Mesendoderm (in vitro differentiated cells): Measurements from ENCODE around the gene CNTN4.

Source experiments
- DNase-seq: peaks from one replicate; pipeline ENCODE4 v3.0.0; 2013
- H2AK5ac ChIP-seq: 2 replicates; pipeline ENCODE4 v1.6.1; 2013; ENCODE audit warnings: low read length, inconsistent platforms
- H2BK120ac ChIP-seq: 2 replicates; pipeline ENCODE4 v1.6.1; 2013; ENCODE audit warnings: low read depth, mild to moderate bottlenecking, low read length, moderate library complexity, mixed read lengths
- H2BK15ac ChIP-seq: replicated peaks from 2 replicates; pipeline ENCODE4 v1.6.1; 2013; ENCODE audit warnings: low read depth, mild to moderate bottlenecking, moderate library complexity
- H2BK5ac ChIP-seq: 2 replicates; pipeline ENCODE4 v1.6.1; 2013; ENCODE audit warnings: low read length, inconsistent platforms
- H3K18ac ChIP-seq: 2 replicates; pipeline ENCODE4 v1.6.1; 2013; ENCODE audit warnings: mild to moderate bottlenecking, low read length, mixed read lengths
- H3K23ac ChIP-seq: one replicate; pipeline ENCODE4 v1.6.1; 2013; ENCODE audit warnings: low read length
- H3K27ac ChIP-seq: 2 replicates; pipeline ENCODE4 v1.5.1; 2013; ENCODE audit warnings: low read depth, mild to moderate bottlenecking, inconsistent platforms, low read length, moderate library complexity
- H3K27me3 ChIP-seq: 2 replicates; pipeline ENCODE4 v1.6.1; 2013; ENCODE audit warnings: low read length, control low read depth, mild to moderate bottlenecking, inconsistent platforms; ENCODE audit not compliant: insufficient read depth, poor library complexity
- H3K36me3 ChIP-seq: 2 replicates; pipeline ENCODE4 v1.6.1; 2013; ENCODE audit warnings: low read length, inconsistent platforms; ENCODE audit not compliant: control insufficient read depth, insufficient read depth
- H3K4ac ChIP-seq: one replicate; pipeline ENCODE4 v1.6.1; 2013; ENCODE audit warnings: low read depth, mild to moderate bottlenecking, low read length, moderate library complexity
- H3K4me1 ChIP-seq: 2 replicates; pipeline ENCODE4 v1.6.1; 2013; ENCODE audit warnings: low read depth, low read length, inconsistent platforms; ENCODE audit not compliant: control insufficient read depth
- H3K4me2 ChIP-seq: 2 replicates; pipeline ENCODE4 v1.6.1; 2013; ENCODE audit warnings: low read length
- H3K4me3 ChIP-seq: 2 replicates; pipeline ENCODE4 v1.5.1; 2013; ENCODE audit warnings: mild to moderate bottlenecking, low read length
- H3K56ac ChIP-seq: one replicate; pipeline ENCODE4 v1.6.1; 2013; ENCODE audit warnings: low read length
- H3K79me1 ChIP-seq: 2 replicates; pipeline ENCODE4 v1.6.1; 2013; ENCODE audit warnings: low read length, inconsistent platforms
- H3K79me2 ChIP-seq: 2 replicates; pipeline ENCODE4 v1.6.1; 2013; ENCODE audit warnings: mild to moderate bottlenecking, low read length; ENCODE audit not compliant: control insufficient read depth, insufficient read depth
- H3K9ac ChIP-seq: 2 replicates; pipeline ENCODE4 v1.6.1; 2013; ENCODE audit warnings: low read length, inconsistent platforms
- H4K5ac ChIP-seq: one replicate; pipeline ENCODE4 v1.6.1; 2013; ENCODE audit warnings: low read length
- H4K8ac ChIP-seq: one replicate; pipeline ENCODE4 v1.6.1; 2013; ENCODE audit warnings: low read depth, mild to moderate bottlenecking, control low read depth, low read length, moderate library complexity
- WGBS: extraction: QIAGEN DNeasy Blood & Tissue Kit; methylation state at CpG from one replicate; pipeline ENCODE4 v1.1.7; 2013; ENCODE audit warnings: low lambda C conversion rate, missing lambda C conversion rate; ENCODE audit not compliant: insufficient coverage; ENCODE audit errors: extremely low coverage; 5-methylcytosine and 5-hydroxymethylcytosine counted together

Gene CNTN4

DNA sequence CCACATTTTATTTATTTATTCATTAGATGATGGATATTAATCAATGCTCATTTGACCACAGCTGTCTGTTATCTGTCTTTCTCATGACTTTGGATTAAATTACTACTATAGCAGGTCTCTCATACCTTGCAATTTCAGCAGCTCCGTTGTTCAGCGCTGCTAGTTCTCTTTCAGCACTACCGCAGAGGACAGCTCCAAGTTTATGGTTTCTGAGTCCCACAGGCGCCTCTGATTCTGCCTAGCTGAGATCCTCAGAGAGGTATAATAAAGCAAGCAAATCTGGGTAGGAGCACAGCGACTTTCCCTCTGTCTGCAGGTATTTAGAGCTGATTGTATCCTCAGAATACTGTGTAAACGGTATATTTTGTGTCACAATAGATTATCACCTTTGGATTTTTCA lies 204.9 kb downstream of the CNTN4 start:
- Histone ChIP-seq H2AK5ac (no peak overlapping the region), H3K9ac (no peak overlapping the region)
- peak; percentile 64 for DNase-seq

DNA sequence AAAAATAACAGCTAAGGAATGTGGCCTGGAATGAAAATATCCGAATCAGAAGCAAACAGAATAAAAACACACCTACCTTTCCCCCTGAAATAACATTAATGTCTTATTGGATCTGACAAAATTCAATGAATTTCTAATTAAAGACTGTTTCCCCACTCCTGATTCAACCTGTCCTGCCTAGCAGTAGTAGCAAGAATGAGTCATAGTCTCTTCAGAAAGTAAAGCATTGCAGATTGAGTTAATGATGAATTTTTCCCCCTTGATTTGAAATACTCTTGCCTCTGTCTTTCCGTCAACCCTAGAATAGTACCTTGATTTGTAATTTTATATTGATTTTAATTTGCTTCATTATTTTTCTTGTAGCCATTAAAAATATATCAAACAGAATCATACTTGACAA lies 212.4 kb downstream of the CNTN4 start:
- no peaks in the 10 kb centered on the region for H3K36me3 ChIP-seq
- H3K79me1 ChIP-seq, result no peaks in the 10 kb centered on the region
- H3K18ac ChIP-seq, result no peak overlapping the region
- no peak overlapping the region for H3K4ac ChIP-seq
- no peak overlapping the region for H3K23ac ChIP-seq
- H2BK120ac ChIP-seq, result no peak overlapping the region
- no peak for DNase-seq
- H3K79me2 ChIP-seq, result no peaks in the 10 kb centered on the region
- H3K9ac ChIP-seq, result no peak overlapping the region
- no peak overlapping the region for H4K5ac ChIP-seq
- H2BK5ac ChIP-seq, result no peak overlapping the region
- H3K4me2 ChIP-seq, result no peak overlapping the region
- H3K4me1 ChIP-seq, result no peaks in the 10 kb centered on the region
- H3K56ac ChIP-seq, result no peak overlapping the region
- H3K27me3 ChIP-seq, result no peaks in the 10 kb centered on the region
- H4K8ac ChIP-seq, result no peak overlapping the region
- no CpG with 5 or more reads among the region's 2 CpGs for WGBS
- no peak overlapping the region for H3K27ac ChIP-seq
- H2BK15ac ChIP-seq, result no peak overlapping the region
- H3K4me3 ChIP-seq, result no peak overlapping the region
- no peak overlapping the region for H2AK5ac ChIP-seq

More for the DNA sequence above, 204.9 kb downstream of the CNTN4 start:
- no peak overlapping the region for H3K4ac ChIP-seq
- H2BK120ac ChIP-seq, result no peak overlapping the region
- no peak overlapping the region for H3K4me3 ChIP-seq
- H3K56ac ChIP-seq, result no peak overlapping the region
- H3K36me3 ChIP-seq, result no peaks in the 10 kb centered on the region
- H3K18ac ChIP-seq, result no peak overlapping the region
- no peaks in the 10 kb centered on the region for H3K79me2 ChIP-seq
- no CpG with 5 or more reads among the region's 6 CpGs for WGBS
- no peak overlapping the region for H4K5ac ChIP-seq
- H4K8ac ChIP-seq, result no peak overlapping the region
- H3K27ac ChIP-seq, result no peak overlapping the region
- H3K4me1 ChIP-seq, result no peaks in the 10 kb centered on the region
- H3K27me3 ChIP-seq, result no peaks in the 10 kb centered on the region
- no peak overlapping the region for H3K23ac ChIP-seq
- no peak overlapping the region for H2BK15ac ChIP-seq
- H2BK5ac ChIP-seq, result no peak overlapping the region
- H3K79me1 ChIP-seq, result no peaks in the 10 kb centered on the region
- no peak overlapping the region for H3K4me2 ChIP-seq

GRCh38 chr3:2317521-2317920 lies 218.9 kb downstream of the CNTN4 start:
- WGBS, result no CpG with 5 or more reads among the region's 7 CpGs
- no peak for DNase-seq
- no peak overlapping the region for H3K56ac ChIP-seq

DNA sequence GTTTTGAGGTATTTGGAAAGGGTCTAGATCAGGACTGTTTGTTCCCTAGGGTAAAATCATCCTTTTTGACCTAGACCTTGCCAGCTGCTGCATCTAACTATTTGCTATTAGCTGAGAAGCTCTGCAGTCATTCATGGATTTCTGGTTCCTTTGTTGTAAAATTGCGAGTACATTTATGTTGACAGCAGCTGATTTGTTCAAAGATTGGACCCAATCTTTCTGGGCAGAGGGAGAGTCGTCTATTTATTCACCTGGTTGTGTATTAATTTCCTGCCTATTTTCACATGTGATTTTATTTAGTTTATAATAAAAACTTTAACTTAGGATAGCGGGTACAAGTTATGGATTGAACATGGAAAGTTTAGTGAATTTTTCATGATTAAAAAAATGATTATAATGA lies 236.3 kb downstream of the CNTN4 start:
- Histone ChIP-seq H3K9ac (no peak overlapping the region), H4K5ac (peak overlapping the region; percentile 29), H2BK5ac (no peak overlapping the region), H3K23ac (no peak overlapping the region), H3K4me3 (no peak overlapping the region), H3K79me2 (no peaks in the 10 kb centered on the region), H3K36me3 (no peaks in the 10 kb centered on the region), H3K4ac (no peak overlapping the region), H4K8ac (no peak overlapping the region), H3K79me1 (no peaks in the 10 kb centered on the region), H3K4me1 (no peaks in the 10 kb centered on the region), H2BK15ac (no peak overlapping the region), H3K27ac (no peak overlapping the region), H3K18ac (no peak overlapping the region), H2AK5ac (no peak overlapping the region), H3K56ac (no peak overlapping the region), H3K4me2 (no peak overlapping the region), H3K27me3 (no peaks in the 10 kb centered on the region), H2BK120ac (no peak overlapping the region)
- no CpG with 5 or more reads among the region's 3 CpGs for WGBS
- no peak for DNase-seq

More at GRCh38 chr3:2317521-2317920, 218.9 kb downstream of the CNTN4 start:
- no peaks in the 10 kb centered on the region for H3K27me3 ChIP-seq
- no peak overlapping the region for H3K9ac ChIP-seq
- no peak overlapping the region for H3K27ac ChIP-seq
- no peak overlapping the region for H3K4ac ChIP-seq
- no peak overlapping the region for H3K23ac ChIP-seq
- no peak overlapping the region for H2AK5ac ChIP-seq
- H3K4me2 ChIP-seq, result no peak overlapping the region
- H3K4me1 ChIP-seq, result peaks cover 1% of the 10 kb centered on the region
- no peaks in the 10 kb centered on the region for H3K79me1 ChIP-seq
- no peak overlapping the region for H2BK15ac ChIP-seq
- no peak overlapping the region for H2BK5ac ChIP-seq
- H3K79me2 ChIP-seq, result no peaks in the 10 kb centered on the region
- H3K4me3 ChIP-seq, result no peak overlapping the region
- H3K36me3 ChIP-seq, result no peaks in the 10 kb centered on the region
- no peak overlapping the region for H2BK120ac ChIP-seq
- no peak overlapping the region for H4K5ac ChIP-seq
- H3K18ac ChIP-seq, result no peak overlapping the region
- no peak overlapping the region for H4K8ac ChIP-seq

GRCh38 chr3:2343031-2343682 lies 244.5 kb downstream of the CNTN4 start:
- no peaks in the 10 kb centered on the region for H3K4me1 ChIP-seq
- H3K79me2 ChIP-seq, result no peaks in the 10 kb centered on the region
- no peak overlapping the region for H2BK15ac ChIP-seq
- WGBS, result no CpG with 5 or more reads among the region's 5 CpGs
- H2BK120ac ChIP-seq, result no peak overlapping the region
- H3K56ac ChIP-seq, result no peak overlapping the region
- H4K5ac ChIP-seq, result no peak overlapping the region
- no peaks in the 10 kb centered on the region for H3K27me3 ChIP-seq
- H3K9ac ChIP-seq, result no peak overlapping the region
- no peaks in the 10 kb centered on the region for H3K79me1 ChIP-seq
- no peak overlapping the region for H2AK5ac ChIP-seq
- H3K18ac ChIP-seq, result no peak overlapping the region
- no peak for DNase-seq
- H3K36me3 ChIP-seq, result no peaks in the 10 kb centered on the region
- no peak overlapping the region for H4K8ac ChIP-seq
- no peak overlapping the region for H3K27ac ChIP-seq
- no peak overlapping the region for H2BK5ac ChIP-seq
- H3K4me3 ChIP-seq, result no peak overlapping the region
- H3K4me2 ChIP-seq, result no peak overlapping the region
- no peak overlapping the region for H3K4ac ChIP-seq
- no peak overlapping the region for H3K23ac ChIP-seq
